Hepatocyte (in vitro differentiated cells): ENCODE results near the gene GPATCH1. TPM values are rescaled to one million over a fixed set of nuclear protein-coding genes. Genes with fewer than 3 reads are reported as not detected.
"Not testable (repeated sequence)": the region's sequence is repeated elsewhere in the genome, so short reads cannot be mapped to it uniquely, and the experiment has no call there.

ENCODE experiments used
- DNase-seq: peaks from one replicate; pipeline ENCODE4 v3.0.0-alpha.2; 2016; ENCODE audit warnings: low spot score
- H2AFZ ChIP-seq: fragments of 200-600 bp; sonication (generic); 2 replicates; pipeline ENCODE4 v1.6.0; 2016; ENCODE audit warnings: antibody characterized with exemption, mild to moderate bottlenecking
- H3K27ac ChIP-seq: fragments of 200-600 bp; sonication (generic); 2 replicates; pipeline ENCODE4 v1.5.1; 2016; ENCODE audit warnings: mild to moderate bottlenecking
- H3K27me3 ChIP-seq: fragments of 200-600 bp; sonication (generic); 2 replicates; pipeline ENCODE4 v1.6.1; 2016
- H3K36me3 ChIP-seq: fragments of 200-600 bp; sonication (generic); replicated peaks from 2 replicates; pipeline ENCODE4 v1.5.1; 2016; ENCODE audit warnings: low read depth; ENCODE audit not compliant: insufficient read depth
- H3K4me1 ChIP-seq: fragments of 200-600 bp; sonication (generic); 2 replicates; pipeline ENCODE4 v1.5.1; 2016; ENCODE audit warnings: mild to moderate bottlenecking, moderate library complexity; ENCODE audit not compliant: insufficient read depth
- H3K4me2 ChIP-seq: fragments of 200-600 bp; sonication (generic); 2 replicates; pipeline ENCODE4 v1.6.0; 2016
- H3K4me3 ChIP-seq: fragments of 200-600 bp; sonication (generic); 2 replicates; pipeline ENCODE4 v1.5.1; 2016; ENCODE audit warnings: mild to moderate bottlenecking
- H3K79me2 ChIP-seq: fragments of 200-600 bp; sonication (generic); 2 replicates; pipeline ENCODE4 v1.6.0; 2017; ENCODE audit warnings: mild to moderate bottlenecking
- H3K9me2 ChIP-seq: fragments of 200-600 bp; sonication (generic); replicated peaks from 2 replicates; pipeline ENCODE4 v1.6.0; 2017; ENCODE audit warnings: mild to moderate bottlenecking; ENCODE audit not compliant: insufficient read depth
- H3K9me3 ChIP-seq: fragments of 200-600 bp; sonication (generic); 2 replicates; pipeline ENCODE4 v1.5.1; 2016; ENCODE audit warnings: low read depth, mild to moderate bottlenecking
- H4K20me1 ChIP-seq: fragments of 200-600 bp; sonication (generic); 2 replicates; pipeline ENCODE4 v1.6.0; 2016; ENCODE audit warnings: mild to moderate bottlenecking; ENCODE audit not compliant: insufficient read depth, poor library complexity, severe bottlenecking
- CTCF ChIP-seq: fragments of 200-600 bp; sonication (generic); IDR thresholded peaks from 2 replicates; pipeline ENCODE4 v1.5.1; 2016; ENCODE audit warnings: antibody characterized with exemption, mild to moderate bottlenecking; ENCODE audit not compliant: poor library complexity
- EZH2 ChIP-seq: fragments of 200-600 bp; sonication (generic); IDR thresholded peaks from 2 replicates; pipeline ENCODE4 v1.6.1; 2016; ENCODE audit warnings: antibody characterized with exemption, mild to moderate bottlenecking, borderline replicate concordance
- EZH2phosphoT487 ChIP-seq: fragments of 200-600 bp; sonication (generic); IDR thresholded peaks from one replicate; pipeline ENCODE4 v1.6.1; 2018; ENCODE audit warnings: antibody characterized with exemption, mild to moderate bottlenecking, low read depth, moderate library complexity; ENCODE audit not compliant: unreplicated experiment, severe bottlenecking
- WGBS: methylation state at CpG from one replicate; pipeline ENCODE4 v1.1.6; 2016; ENCODE audit warnings: low lambda C conversion rate; ENCODE audit errors: missing lambda C conversion rate; 5-methylcytosine and 5-hydroxymethylcytosine counted together
- polyA plus RNA-seq: library from polyadenylated mRNA; unstranded; fragments of >200 nt; fragmentation: Nextera tagmentation; extraction: Ambion mirVana; gene quantifications from 2 replicates; pipeline ENCODE4 v1.2.1, GENCODE V29; 2016
- total RNA-seq: library from RNA; depleted of rRNA; stranded (reverse); fragments of >200 nt; gene quantifications from 2 replicates; pipeline ENCODE4 v1.2.3, GENCODE V29; 2014

GPATCH1 gene
- total and polyA plus RNA-seq, 2 experiments from 2014 or later, result 6.8 to 14.5 TPM

- Histone ChIP-seq H3K27me3 (no peaks in the 10 kb centered on the region), H3K79me2 (no peaks in the 10 kb centered on the region), H3K4me3 (no peak overlapping the region), H3K9me3 (no peaks in the 10 kb centered on the region), H3K27ac (no peak overlapping the region), H3K4me1 (no peaks in the 10 kb centered on the region), H3K36me3 (no peaks in the 10 kb centered on the region), H3K9me2 (no peaks in the 10 kb centered on the region), H3K4me2 (no peak overlapping the region), H2AFZ (no peak overlapping the region), H4K20me1 (no peaks in the 10 kb centered on the region)
- TF ChIP-seq EZH2phosphoT487 (no peak), EZH2 (no peak), CTCF (no peak)
- no peak for DNase-seq
- 70% methylated on average over 10 of the region's 10 CpGs for WGBS
Measured at GRCh38 chr19:33124207-33125098, 43.5 kb downstream of the GPATCH1 start.

- Histone ChIP-seq H3K79me2 (no peaks in the 10 kb centered on the region), H3K9me3 (no peaks in the 10 kb centered on the region), H3K27ac (no peak overlapping the region), H3K4me3 (no peak overlapping the region), H3K4me2 (no peak overlapping the region), H3K4me1 (no peaks in the 10 kb centered on the region), H2AFZ (no peak overlapping the region), H4K20me1 (no peaks in the 10 kb centered on the region), H3K27me3 (no peaks in the 10 kb centered on the region), H3K36me3 (no peaks in the 10 kb centered on the region), H3K9me2 (no peaks in the 10 kb centered on the region)
- 47% methylated on average over 12 of the region's 12 CpGs for WGBS
- peak; percentile 80 for DNase-seq
- TF ChIP-seq EZH2phosphoT487, result no peak
- peak; percentile 75 for TF ChIP-seq CTCF
- no peak for TF ChIP-seq EZH2
Measured at GRCh38 chr19:33125929-33126388, 45.0 kb downstream of the GPATCH1 start.

- not testable (repeated sequence) for H3K9me3 ChIP-seq, H3K36me3 ChIP-seq, H3K4me2 ChIP-seq, H4K20me1 ChIP-seq, H3K9me2 ChIP-seq, H3K27me3 ChIP-seq, H3K27ac ChIP-seq, H3K4me3 ChIP-seq, H2AFZ ChIP-seq, H3K4me1 ChIP-seq, H3K79me2 ChIP-seq, DNase-seq
- 98% methylated on average over 8 of the region's 8 CpGs for whole genome bisulfite sequencing
Measured at GRCh38 chr19:33126712-33127111, 45.7 kb downstream of the GPATCH1 start.

GRCh38 chr19:33129901-33130300, 48.9 kb downstream of the GPATCH1 start:
- no peaks in the 10 kb centered on the region for H3K79me2 ChIP-seq
- no peaks in the 10 kb centered on the region for H3K27me3 ChIP-seq
- H2AFZ ChIP-seq, result no peak overlapping the region
- H3K4me1 ChIP-seq, result no peaks in the 10 kb centered on the region
- no peaks in the 10 kb centered on the region for H3K9me3 ChIP-seq
- WGBS, result 91% methylated on average over 6 of the region's 6 CpGs
- no peaks in the 10 kb centered on the region for H4K20me1 ChIP-seq
- no peak for DNase-seq
- TF ChIP-seq EZH2phosphoT487 (no peak), CTCF (no peak), EZH2 (no peak)
- no peak overlapping the region for H3K4me3 ChIP-seq
- H3K27ac ChIP-seq, result no peak overlapping the region
- no peaks in the 10 kb centered on the region for H3K36me3 ChIP-seq
- H3K9me2 ChIP-seq, result no peaks in the 10 kb centered on the region
- no peak overlapping the region for H3K4me2 ChIP-seq
